Heart left ventricle (tissue), 13 donors: Measurements from ENCODE around the gene ITPR2.

Experiments used
- CTCF ChIP-seq, 12 donors: fragments of 200-600 bp; sonication (generic) in 4 of 12; IDR thresholded peaks; one replicate each; pipeline versions ENCODE4 v1.5.0 to v1.8.0; 2018 to 2022; ENCODE audit warnings: antibody characterized with exemption in 12 of 12, mild to moderate bottlenecking in 5 of 12
- POLR2A ChIP-seq, 2 donors: fragments of 450-650 bp; IDR thresholded peaks; one replicate each; pipeline ENCODE4 v1.6.1; 2017; ENCODE audit warnings: antibody characterized with exemption in 2 of 2, mild to moderate bottlenecking in 2 of 2, moderate library complexity in 2 of 2
- donor health status: ischemic (EF 13 %, LVEDD 7.1; RV severe dilation, severe dysfunction).
- donor health status: DM: no; HTN: yes; CAD: no.
- donor health status: DM: no; HTN: no; CAD: no.
- donor health status: ischemic (EF 25% LVEDD 6.9; RV normal size, moderate dysfunction).
- donor health status: ischemic (EF 25% LVEDD 5.7; RV mildly dilated, moderate dysfunction).
- donor health status: ischemic (EF 35%, LVEDD 5.7; RV mildly dilated, moderate dysfunction).
- donor health status: nonischemic (EF 11% LVEDD 7.7; RV severe dilation, severe dysfunction).
- donor health status: DM: yes; HTN: yes; CAD: no.
- donor health status: PGD.
- donor health status: ischemic (EF 29% LVEDD 5.4; RV normal size, mild dysfunction).
- donor health status: nonischemic (EF 23%, LVEDD 6.1; RV moderate dilation, normal function).

GRCh38 chr12:26702741-26703140, 130.3 kb downstream of the ITPR2 start:
- TF ChIP-seq CTCF (IDR thresholded peaks at IDR 0.05), result no peak
- TF ChIP-seq POLR2A (IDR thresholded peaks at IDR 0.05), result no peak
